Measurements from ENCODE around the gene APOE. TPM values are rescaled to one million over a fixed set of nuclear protein-coding genes. Genes with fewer than 3 reads are reported as not detected.

The APOE gene
- total RNA-seq, 4 donors from 2014 or later = 5.7 to 141 (median 20.7) TPM

- TF ChIP-seq POLR2A (IDR thresholded peaks at IDR 0.05) (no peak), CTCF (IDR thresholded peaks at IDR 0.05) (no peak)
- no peak overlapping the region for H3K27ac ChIP-seq
Measured at GRCh38 chr19:44872661-44873060, 32.9 kb upstream of the APOE start.

DNA sequence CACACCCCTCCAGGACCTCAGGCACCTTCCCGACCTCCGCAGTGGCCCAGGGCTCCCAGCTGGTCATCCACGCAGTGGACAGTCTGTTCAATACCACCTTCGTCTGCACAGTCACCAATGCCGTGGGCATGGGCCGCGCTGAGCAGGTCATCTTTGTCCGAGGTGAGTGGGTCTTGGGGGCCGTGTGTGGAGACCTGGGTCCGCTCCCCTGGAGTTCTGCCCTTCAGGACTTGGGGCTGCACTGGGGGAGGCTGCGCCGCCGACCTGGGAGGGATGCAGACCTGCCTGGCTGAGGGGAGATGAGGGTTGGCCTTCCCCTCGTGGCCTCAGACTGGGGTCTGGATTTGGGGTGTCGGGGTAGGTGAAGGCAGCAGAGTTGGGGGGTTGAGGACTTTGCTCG lies 31.3 kb upstream of the APOE start:
- intact Hi-C loops (cut with DNase I) = no loop called here
- no peak for TF ChIP-seq POLR2A (IDR thresholded peaks at IDR 0.05)
- TF ChIP-seq CTCF (IDR thresholded peaks at IDR 0.05) = no peak
- Histone ChIP-seq H3K4me1 (peaks cover 3 to 61% (median 8%) of the 10 kb centered on the region in 3 donors), H3K4me3 (no peak overlapping the region), H3K9me3 (no peaks in the 10 kb centered on the region), H3K36me3 (peaks cover 20 to 84% (median 28%) of the 10 kb centered on the region in 3 donors), H3K27me3 (no peaks in the 10 kb centered on the region), H3K27ac (peak overlapping the region in 2 of 4 donors; percentile 27 to 72)
- WGBS, 2 donors = 86% methylated on average over 1 of the region's 16 CpGs; no CpG with 5 or more reads in 1 of the 2 donors
- DNase-seq = no peak

More at GRCh38 chr19:44872661-44873060, 32.9 kb upstream of the APOE start:
- intact Hi-C loops (cut with DNase I) = no loop called here
- peaks cover 3 to 46% (median 8%) of the 10 kb centered on the region in 3 donors for H3K4me1 ChIP-seq
- no peak overlapping the region for H3K4me3 ChIP-seq
- DNase-seq = no peak
- peaks cover 20 to 83% (median 28%) of the 10 kb centered on the region in 3 donors for H3K36me3 ChIP-seq
- no peaks in the 10 kb centered on the region for H3K27me3 ChIP-seq
- H3K9me3 ChIP-seq = no peaks in the 10 kb centered on the region
- 80 to 87% methylated on average over 4 of the region's 4 CpGs for WGBS, 2 donors

- WGBS, 2 donors = 37 to 75% methylated on average over 8 to 18 of the region's 22 CpGs
- no peak for TF ChIP-seq POLR2A (IDR thresholded peaks at IDR 0.05)
- peaks cover 3 to 59% (median 8%) of the 10 kb centered on the region in 3 donors for H3K4me1 ChIP-seq
- intact Hi-C loops (cut with DNase I) = no loop called here
- no peak overlapping the region for H3K4me3 ChIP-seq
- no peaks in the 10 kb centered on the region for H3K27me3 ChIP-seq
- H3K27ac ChIP-seq = peak overlapping the region; percentile 55 to 72 (median 62)
- DNase-seq = no peak
- H3K36me3 ChIP-seq = peaks cover 17 to 87% (median 28%) of the 10 kb centered on the region in 3 donors
- H3K9me3 ChIP-seq = no peaks in the 10 kb centered on the region
Measured at GRCh38 chr19:44875666-44876451, 29.7 kb upstream of the APOE start.

GRCh38 chr19:44876930-44877535 lies 28.6 kb upstream of the APOE start:
- H3K36me3 ChIP-seq = peaks cover 15 to 75% (median 24%) of the 10 kb centered on the region in 3 donors
- TF ChIP-seq POLR2A (IDR thresholded peaks at IDR 0.05) (no peak), CTCF (IDR thresholded peaks at IDR 0.05) (no peak)
- peak overlapping the region in 3 of 4 donors; percentile 55 to 72 (median 62) for H3K27ac ChIP-seq
- intact Hi-C loops (cut with DNase I) = no loop called here
- DNase-seq = no peak
- H3K9me3 ChIP-seq = no peaks in the 10 kb centered on the region
- H3K4me1 ChIP-seq = peaks cover 0 to 59% (median 8%) of the 10 kb centered on the region in 3 donors
- no peak overlapping the region for H3K4me3 ChIP-seq
- 58 to 76% methylated on average over 3 to 4 of the region's 5 CpGs for WGBS, 2 donors
- no peaks in the 10 kb centered on the region for H3K27me3 ChIP-seq

- Histone ChIP-seq H3K4me1 (peaks cover 0 to 59% (median 8%) of the 10 kb centered on the region in 3 donors), H3K36me3 (peaks cover 11 to 70% (median 19%) of the 10 kb centered on the region in 3 donors), H3K9me3 (no peaks in the 10 kb centered on the region), H3K27ac (peak overlapping the region in 2 of 4 donors; percentile 53 to 57), H3K4me3 (no peak overlapping the region), H3K27me3 (no peaks in the 10 kb centered on the region)
- intact Hi-C loops (cut with DNase I) = no loop called here
- 82 to 85% methylated on average over 3 to 6 of the region's 26 CpGs for WGBS, 2 donors
- no peak for TF ChIP-seq POLR2A (IDR thresholded peaks at IDR 0.05)
- no peak for DNase-seq
Measured at GRCh38 chr19:44878120-44878865, 27.3 kb upstream of the APOE start.

All from esophagus squamous epithelium (tissue), 5 donors.